IMR-90 (cell line): ENCODE data around the gene ZNRD2.

Experiments
- CEBPB ChIP-seq: IDR thresholded peaks from 2 replicates; pipeline ENCODE4 v1.6.1; 2012; ENCODE audit warnings: low read depth, low read length, improper control_type of control experiment
- FOS ChIP-seq: fragments of 150-350 bp; IDR thresholded peaks from 2 replicates; pipeline ENCODE4 v1.6.1; 2016; ENCODE audit warnings: low read depth, low read length
- MAZ ChIP-seq: IDR thresholded peaks from 2 replicates; pipeline ENCODE4 v1.6.1; 2012; ENCODE audit warnings: low read depth, mild to moderate bottlenecking, low read length, improper control_type of control experiment, moderate library complexity, borderline replicate concordance
- MXI1 ChIP-seq: IDR thresholded peaks from 2 replicates; pipeline ENCODE4 v1.6.1; 2012; ENCODE audit warnings: low read depth, mild to moderate bottlenecking, low read length, moderate library complexity, borderline replicate concordance
- NFE2L2 ChIP-seq: fragments of 150-350 bp; IDR thresholded peaks from 2 replicates; pipeline ENCODE4 v1.6.1; 2016; ENCODE audit warnings: low read depth, mild to moderate bottlenecking, low read length
- POLR2A ChIP-seq: IDR thresholded peaks from 2 replicates; pipeline ENCODE4 v1.6.1; 2012; ENCODE audit warnings: mild to moderate bottlenecking, low read depth, low read length
- RAD21 ChIP-seq: IDR thresholded peaks from 2 replicates; pipeline ENCODE4 v1.6.1; 2012; ENCODE audit warnings: low read length, improper control_type of control experiment
- RCOR1 ChIP-seq: IDR thresholded peaks from 2 replicates; pipeline ENCODE4 v1.6.1; 2012; ENCODE audit warnings: mild to moderate bottlenecking, low read length, improper control_type of control experiment; ENCODE audit not compliant: insufficient replicate concordance
- SMC3 ChIP-seq: fragments of 150-350 bp; IDR thresholded peaks from 2 replicates; pipeline ENCODE4 v1.6.1; 2016; ENCODE audit warnings: low read depth, mild to moderate bottlenecking, antibody characterized with exemption, low read length, moderate library complexity
- TF ChIP-seq, protein P1 (sequence below): conservative IDR thresholded peaks from 2 replicates; pipeline ENCODE4 v1.5.1; 2012; ENCODE audit warnings: mild to moderate bottlenecking, low read depth, low read length, improper control_type of control experiment
- TF ChIP-seq, protein P2 (sequence below): fragments of 150-350 bp; IDR thresholded peaks from 2 replicates; pipeline ENCODE4 v1.6.1; 2017; ENCODE audit warnings: mild to moderate bottlenecking, antibody characterized with exemption, low read length, low read depth

GRCh38 chr11:65599216-65599954 is 29.1 kb downstream of the ZNRD2 start:
- TF ChIP-seq MAZ (no peak), POLR2A (no peak), RAD21 (no peak), CEBPB (no peak), SMC3 (no peak), RCOR1 (no peak), NFE2L2 (no peak), FOS (no peak), MXI1 (no peak)
- TF ChIP-seq, protein P1, sequence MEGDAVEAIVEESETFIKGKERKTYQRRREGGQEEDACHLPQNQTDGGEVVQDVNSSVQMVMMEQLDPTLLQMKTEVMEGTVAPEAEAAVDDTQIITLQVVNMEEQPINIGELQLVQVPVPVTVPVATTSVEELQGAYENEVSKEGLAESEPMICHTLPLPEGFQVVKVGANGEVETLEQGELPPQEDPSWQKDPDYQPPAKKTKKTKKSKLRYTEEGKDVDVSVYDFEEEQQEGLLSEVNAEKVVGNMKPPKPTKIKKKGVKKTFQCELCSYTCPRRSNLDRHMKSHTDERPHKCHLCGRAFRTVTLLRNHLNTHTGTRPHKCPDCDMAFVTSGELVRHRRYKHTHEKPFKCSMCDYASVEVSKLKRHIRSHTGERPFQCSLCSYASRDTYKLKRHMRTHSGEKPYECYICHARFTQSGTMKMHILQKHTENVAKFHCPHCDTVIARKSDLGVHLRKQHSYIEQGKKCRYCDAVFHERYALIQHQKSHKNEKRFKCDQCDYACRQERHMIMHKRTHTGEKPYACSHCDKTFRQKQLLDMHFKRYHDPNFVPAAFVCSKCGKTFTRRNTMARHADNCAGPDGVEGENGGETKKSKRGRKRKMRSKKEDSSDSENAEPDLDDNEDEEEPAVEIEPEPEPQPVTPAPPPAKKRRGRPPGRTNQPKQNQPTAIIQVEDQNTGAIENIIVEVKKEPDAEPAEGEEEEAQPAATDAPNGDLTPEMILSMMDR: no peak
- TF ChIP-seq, protein P2, sequence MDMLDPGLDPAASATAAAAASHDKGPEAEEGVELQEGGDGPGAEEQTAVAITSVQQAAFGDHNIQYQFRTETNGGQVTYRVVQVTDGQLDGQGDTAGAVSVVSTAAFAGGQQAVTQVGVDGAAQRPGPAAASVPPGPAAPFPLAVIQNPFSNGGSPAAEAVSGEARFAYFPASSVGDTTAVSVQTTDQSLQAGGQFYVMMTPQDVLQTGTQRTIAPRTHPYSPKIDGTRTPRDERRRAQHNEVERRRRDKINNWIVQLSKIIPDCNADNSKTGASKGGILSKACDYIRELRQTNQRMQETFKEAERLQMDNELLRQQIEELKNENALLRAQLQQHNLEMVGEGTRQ: no peak
